Measurements from ENCODE around the gene TRIO.

Gene TRIO

GRCh38 chr5:14270209-14270702, 127.1 kb downstream of the TRIO start:
- DNase-seq: peak; percentile 59

- DNase-seq: no peak
Measured at GRCh38 chr5:14272548-14273205, 129.5 kb downstream of the TRIO start.

- no peak for DNase-seq
Measured at GRCh38 chr5:14273207-14273767, 130.1 kb downstream of the TRIO start.

- no peak for DNase-seq
Measured at GRCh38 chr5:14276380-14276779, 133.2 kb downstream of the TRIO start.

- no peak for DNase-seq
Measured at GRCh38 chr5:14277385-14278320, 134.5 kb downstream of the TRIO start.

GRCh38 chr5:14280294-14280854, 137.2 kb downstream of the TRIO start:
- no peak for DNase-seq

- DNase-seq: no peak
Measured at GRCh38 chr5:14281746-14282181, 138.6 kb downstream of the TRIO start.

GRCh38 chr5:14283139-14283538, 140.0 kb downstream of the TRIO start:
- no peak for DNase-seq

- no peak for DNase-seq
Measured at GRCh38 chr5:14284392-14285148, 141.4 kb downstream of the TRIO start.

GRCh38 chr5:14286007-14286406, 142.9 kb downstream of the TRIO start:
- DNase-seq: no peak

- no peak for DNase-seq
Measured at GRCh38 chr5:14286574-14287421, 143.7 kb downstream of the TRIO start.

- DNase-seq: no peak
Measured at GRCh38 chr5:14292766-14293658, 149.9 kb downstream of the TRIO start.

GRCh38 chr5:14295610-14296009, 152.5 kb downstream of the TRIO start:
- no peak for DNase-seq

GRCh38 chr5:14296533-14297331, 153.6 kb downstream of the TRIO start:
- DNase-seq: no peak

GRCh38 chr5:14297697-14298096, 154.6 kb downstream of the TRIO start:
- DNase-seq: no peak

- no peak for DNase-seq
Measured at GRCh38 chr5:14298126-14298847, 155.1 kb downstream of the TRIO start.

GRCh38 chr5:14299666-14300065, 156.5 kb downstream of the TRIO start:
- no peak for DNase-seq

GRCh38 chr5:14301186-14301585, 158.0 kb downstream of the TRIO start:
- DNase-seq: no peak

GRCh38 chr5:14302330-14302729, 159.2 kb downstream of the TRIO start:
- no peak for DNase-seq

All from NCI-H526 treated with DMSO at 0.1 percent for 48 hours (cell line).